Activated CD8-positive, alpha-beta memory T cell treated with anti-CD3 and anti-CD28 coated beads for 36 hours (primary cell): ENCODE results near the gene NFKB2. TPM values are rescaled to one million over a fixed set of nuclear protein-coding genes. Genes with fewer than 3 reads are reported as not detected.

Source experiments
- CTCF ChIA-PET: fragments of 350-600 bp; sonication (Branson Sonifier 250); formaldehyde crosslinking; loops from one replicate; lab custom pipeline; 2021; ENCODE audit warnings: antibody characterized with exemption; lab: Charles Lee
- POLR2A ChIA-PET: fragments of 350-600 bp; sonication (Branson Sonifier 250); formaldehyde crosslinking; loops from one replicate; lab custom pipeline; 2021; ENCODE audit warnings: antibody characterized with exemption; lab: Charles Lee
- total RNA-seq, 2 experiments: library from RNA; stranded (reverse); gene quantifications; one replicate each; pipeline ENCODE4 v1.2.3, GENCODE V29; 2021

Gene NFKB2
- total RNA-seq = 100 to 1,000 TPM; 272 to 279 TPM

GRCh38 chr10:102395400-102396316, at the start of gene NFKB2:
NFKB2 (plus strand) TSS chr10:102395705; CDS start chr10:102395960, 255 bp downstream.
- POLR2A ChIA-PET = interaction anchor here (0.6 to 2.9 kb wide), 12 partner anchors 10 to 251 kb away, joined by 3 to 23 read pairs (median 6); partner anchors contain the start of genes C10orf95 and FBXL15
- CTCF ChIA-PET = interaction anchor here (0.9 to 8.4 kb wide), 11 partner anchors 9 to 226 kb away, joined by 3 to 52 read pairs (median 6); partner anchors contain the start of genes C10orf95, CUEDC2 and FBXL15

- POLR2A ChIA-PET = no interaction called here
- CTCF ChIA-PET = interaction anchor here (1.0 to 15.4 kb wide), 2 partner anchors 79 to 113 kb away, joined by 4 to 272 read pairs; no protein-coding TSS in a partner anchor
Observed at GRCh38 chr10:102347236-102347828, 48.2 kb upstream of the NFKB2 start.

- POLR2A ChIA-PET = interaction anchor here (0.5 to 0.9 kb wide), 2 partner anchors 9 to 120 kb away, joined by 3 read pairs; no protein-coding TSS in a partner anchor
- CTCF ChIA-PET = interaction anchor here (0.5 to 15.4 kb wide), 22 partner anchors 8 to 237 kb away, joined by 3 to 272 read pairs (median 4); partner anchors contain the start of genes ELOVL3 and PITX3
Observed at GRCh38 chr10:102352066-102352715, 43.3 kb upstream of the NFKB2 start.

- POLR2A ChIA-PET = no interaction called here
- CTCF ChIA-PET = interaction anchor here (0.5 to 15.4 kb wide), 5 partner anchors 42 to 630 kb away, joined by 3 to 272 read pairs (median 4); partner anchors contain the start of gene GBF1
Observed at GRCh38 chr10:102354451-102354850, 41.1 kb upstream of the NFKB2 start.

DNA sequence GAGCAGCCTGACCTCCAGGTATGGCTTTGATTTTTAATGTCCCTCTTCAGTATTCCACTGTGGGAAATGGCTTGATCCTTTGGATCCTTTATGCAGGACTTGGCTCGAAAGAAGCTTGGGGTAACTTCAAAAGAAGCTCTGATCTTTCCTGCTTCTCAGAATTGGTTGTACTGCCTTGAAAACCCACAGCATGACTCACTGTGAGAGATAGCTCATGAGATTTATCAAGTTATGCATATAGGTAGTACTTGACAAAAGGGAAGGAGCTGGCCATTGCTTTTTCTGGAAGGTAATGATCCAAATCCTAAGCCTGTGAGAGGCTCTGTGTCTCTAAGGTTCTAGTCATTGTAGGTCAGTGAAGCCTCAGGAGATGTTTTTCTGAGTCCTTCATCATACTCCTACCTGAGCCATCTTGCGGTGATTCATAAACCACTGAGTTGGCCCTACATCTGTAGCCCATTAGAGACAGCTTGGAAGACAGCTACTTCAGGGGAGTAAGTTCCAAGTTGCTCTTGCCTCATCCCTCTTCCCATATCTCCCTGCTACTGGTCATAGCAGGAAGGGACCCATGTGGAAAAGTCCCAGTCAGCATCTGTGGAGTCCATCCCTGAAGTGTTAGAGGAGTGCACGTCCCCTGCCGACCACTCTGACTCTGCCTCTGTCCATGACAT, 36.7 kb upstream of the NFKB2 start:
- ChIA-PET POLR2A (interaction anchor here (1.3 kb wide), 1 partner anchor 128 kb away, joined by 4 read pairs; no protein-coding TSS in a partner anchor), CTCF (interaction anchor here (0.8 to 15.4 kb wide), 7 partner anchors 9 to 135 kb away, joined by 3 to 272 read pairs (median 3); no protein-coding TSS in a partner anchor)

DNA sequence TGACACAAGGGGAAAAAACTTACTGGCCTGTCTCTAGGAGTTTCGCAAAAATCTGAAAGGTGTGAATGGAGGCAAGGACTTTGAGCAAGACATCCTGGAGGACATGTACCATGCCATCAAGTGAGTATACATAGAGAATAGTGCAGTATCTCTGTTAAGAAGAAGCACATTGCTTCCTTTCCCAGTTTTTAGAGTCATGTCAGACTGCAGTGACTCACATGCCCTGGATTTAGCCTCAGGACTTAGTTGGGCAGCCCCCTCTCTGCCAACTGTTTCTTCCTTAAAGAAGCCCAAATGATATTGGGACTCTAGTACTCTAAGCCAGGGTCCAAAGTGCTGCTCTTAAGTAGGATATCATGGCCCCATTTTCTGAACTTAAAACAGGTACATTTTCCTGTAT, 28.1 kb upstream of the NFKB2 start:
- ChIA-PET CTCF (interaction anchor here (1.3 to 2.2 kb wide), 2 partner anchors 16 to 137 kb away, joined by 3 to 7 read pairs; no protein-coding TSS in a partner anchor), POLR2A (no interaction called here)

GRCh38 chr10:102368077-102368476, 27.4 kb upstream of the NFKB2 start:
- CTCF ChIA-PET = interaction anchor here (0.8 to 2.2 kb wide), 4 partner anchors 31 to 220 kb away, joined by 3 to 7 read pairs (median 4); no protein-coding TSS in a partner anchor
- POLR2A ChIA-PET = no interaction called here

DNA sequence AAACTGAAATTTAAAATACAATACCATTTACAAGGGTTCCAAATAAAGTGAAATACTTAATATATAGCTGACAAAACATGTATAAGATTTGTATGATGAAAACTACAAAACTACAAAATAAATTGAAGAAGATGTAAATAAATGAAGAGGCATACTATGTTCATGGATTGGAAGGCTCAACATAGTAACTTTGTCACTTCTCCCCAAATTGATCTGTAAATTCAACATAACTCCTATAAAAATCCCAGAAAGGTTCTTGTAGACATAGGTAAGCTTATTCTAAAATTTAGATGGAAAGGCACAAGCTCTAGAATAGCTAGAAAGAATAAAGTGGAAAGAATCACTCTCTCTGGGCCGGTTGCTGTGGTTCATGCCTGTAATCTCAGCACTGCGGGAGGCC, 24.2 kb upstream of the NFKB2 start:
- ChIA-PET POLR2A (interaction anchor here (0.6 to 0.7 kb wide), 2 partner anchors 28 to 33 kb away, joined by 3 to 9 read pairs; no protein-coding TSS in a partner anchor), CTCF (interaction anchor here (0.6 kb wide), 1 partner anchor 217 kb away, joined by 3 read pairs; no protein-coding TSS in a partner anchor)

- ChIA-PET CTCF (no interaction called here), POLR2A (no interaction called here)
Observed at GRCh38 chr10:102375250-102375649, 20.3 kb upstream of the NFKB2 start.

- ChIA-PET CTCF (interaction anchor here (1.4 kb wide), 1 partner anchor 24 kb away, joined by 3 read pairs; no protein-coding TSS in a partner anchor), POLR2A (no interaction called here)
Observed at GRCh38 chr10:102375867-102376266, 19.6 kb upstream of the NFKB2 start.

DNA sequence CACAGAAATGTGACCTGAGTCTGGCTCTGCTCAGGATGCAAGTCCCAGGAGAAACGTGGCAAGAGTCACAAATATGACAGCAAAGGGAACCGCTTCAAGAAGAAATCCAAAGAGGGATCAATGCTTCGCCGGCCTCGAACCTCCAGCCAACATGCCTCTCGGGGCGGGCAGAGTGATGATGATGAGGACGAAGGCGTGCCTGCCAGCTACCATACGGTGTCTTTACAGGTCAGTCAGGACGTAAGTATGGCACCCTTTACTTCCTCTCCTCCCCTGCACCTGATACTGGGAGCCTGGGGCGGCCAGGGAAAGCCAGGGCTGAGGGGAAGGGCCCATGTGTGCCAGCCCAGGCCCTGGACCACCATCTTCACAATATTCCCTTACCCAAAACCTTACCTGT, 18.6 kb upstream of the NFKB2 start:
- ChIA-PET POLR2A (no interaction called here), CTCF (interaction anchor here (1.4 kb wide), 1 partner anchor 23 kb away, joined by 3 read pairs; no protein-coding TSS in a partner anchor)

GRCh38 chr10:102379383-102379782, 16.1 kb upstream of the NFKB2 start:
- CTCF ChIA-PET = no interaction called here
- POLR2A ChIA-PET = no interaction called here

DNA sequence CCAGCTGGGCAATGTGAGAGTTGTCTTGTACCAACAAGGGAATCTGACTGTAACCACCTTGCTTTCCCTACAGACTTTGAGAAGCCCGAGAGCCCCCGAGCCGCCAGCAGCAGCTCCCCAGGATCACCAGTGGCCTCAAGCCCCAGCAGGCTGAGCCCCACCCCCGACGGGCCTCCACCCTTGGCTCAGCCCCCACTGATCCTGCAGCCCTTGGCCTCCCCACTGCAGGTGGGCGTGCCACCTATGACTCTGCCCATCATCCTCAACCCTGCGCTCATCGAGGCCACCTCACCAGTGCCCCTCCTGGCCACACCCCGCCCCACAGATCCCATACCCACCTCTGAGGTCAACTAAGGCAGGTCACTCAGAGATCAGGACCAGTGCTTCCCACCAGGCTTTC, 13.5 kb upstream of the NFKB2 start:
- ChIA-PET CTCF (interaction anchor here (0.8 kb wide), 1 partner anchor 11 kb away, joined by 3 read pairs; no protein-coding TSS in a partner anchor), POLR2A (no interaction called here)

DNA sequence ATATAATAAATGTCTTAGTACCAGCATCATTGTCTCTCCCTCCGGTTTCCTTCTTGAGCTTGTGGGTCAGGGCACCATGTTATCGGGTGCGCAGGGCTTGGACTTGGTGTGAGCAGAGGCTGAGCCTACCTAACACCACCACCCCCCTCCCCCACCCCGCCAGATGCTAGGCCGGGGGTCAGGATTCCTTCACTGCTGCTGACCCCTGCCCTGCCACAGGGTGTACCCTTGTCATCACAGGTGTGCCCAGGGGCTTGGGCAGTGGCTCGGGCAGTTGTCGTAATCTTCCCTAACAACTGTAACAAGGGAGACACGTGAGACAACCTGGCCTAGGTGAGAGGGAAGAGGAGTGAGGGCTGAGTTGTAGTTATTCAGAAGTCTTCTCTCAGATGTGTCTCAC, 12.6 kb upstream of the NFKB2 start:
- ChIA-PET POLR2A (no interaction called here), CTCF (no interaction called here)

- ChIA-PET POLR2A (interaction anchor here (1.2 kb wide), 1 partner anchor 10 kb away, joined by 4 read pairs; no protein-coding TSS in a partner anchor), CTCF (interaction anchor here (1.1 to 1.6 kb wide), 3 partner anchors 10 to 95 kb away, joined by 5 to 7 read pairs (median 6); no protein-coding TSS in a partner anchor)
Observed at GRCh38 chr10:102384053-102384452, 11.5 kb upstream of the NFKB2 start.

DNA sequence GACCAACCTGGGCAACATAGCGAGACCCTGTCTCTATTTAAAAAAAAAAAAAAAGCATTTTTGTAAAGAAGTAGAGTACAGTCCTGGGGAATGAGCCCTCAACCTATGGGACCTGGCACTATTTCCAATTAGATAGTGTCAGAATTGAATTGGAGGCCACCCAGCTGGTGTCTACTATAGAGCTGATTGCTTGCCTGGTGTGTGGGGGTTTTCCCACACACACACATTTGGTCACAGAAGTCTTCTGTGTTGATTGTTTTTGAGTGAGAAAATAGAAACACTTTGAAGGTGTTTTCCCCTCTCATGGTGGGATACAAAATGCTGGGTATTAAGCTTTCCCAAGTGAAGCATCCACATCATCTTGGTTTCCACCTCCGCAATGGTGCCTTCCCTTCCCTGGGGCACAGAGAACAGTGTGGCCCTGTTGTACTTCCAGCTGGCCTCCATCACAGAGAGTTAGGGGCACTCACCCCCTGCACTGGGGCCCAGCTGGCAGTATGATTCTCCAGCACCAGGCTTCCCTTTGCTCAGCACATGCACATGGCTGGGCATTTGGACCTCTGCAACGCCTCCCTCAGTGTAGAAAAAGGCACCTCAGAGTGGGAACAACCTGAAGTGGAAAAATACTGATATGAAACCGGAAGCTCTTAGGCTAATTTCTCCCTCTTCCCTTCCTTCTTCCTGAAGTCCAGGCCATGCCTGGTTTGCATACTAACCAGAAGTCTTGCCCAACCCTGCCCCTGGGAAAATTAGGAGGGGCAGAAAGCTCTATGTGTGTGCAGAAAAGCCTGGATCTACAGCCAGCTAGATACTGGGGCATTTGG, 10.7 kb upstream of the NFKB2 start:
- ChIA-PET POLR2A (interaction anchor here (1.2 kb wide), 1 partner anchor 9 kb away, joined by 4 read pairs; no protein-coding TSS in a partner anchor), CTCF (interaction anchor here (1.1 to 1.6 kb wide), 4 partner anchors 9 to 199 kb away, joined by 3 to 7 read pairs (median 6); no protein-coding TSS in a partner anchor)

DNA sequence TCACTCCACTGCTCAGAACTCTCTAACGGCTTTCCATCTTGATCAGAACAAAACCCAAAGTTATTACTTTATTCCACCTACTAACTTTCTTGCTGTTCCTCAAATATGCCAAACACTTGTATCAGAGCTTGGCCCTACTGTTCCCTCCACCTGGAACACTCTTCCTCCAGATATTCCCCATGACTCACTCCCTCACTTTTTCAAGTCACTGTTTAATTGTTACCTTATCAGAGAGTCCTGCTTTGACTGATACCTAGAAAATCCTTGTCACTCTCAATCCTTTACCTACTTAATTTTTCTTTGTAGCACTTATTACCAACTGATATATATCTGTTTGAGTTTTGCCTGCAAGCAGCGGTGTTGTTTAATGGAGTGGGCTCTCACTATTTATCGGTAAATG, 5.6 kb upstream of the NFKB2 start:
- CTCF ChIA-PET = interaction anchor here (0.6 to 1.5 kb wide), 3 partner anchors 160 to 1907 kb away, joined by 3 to 7 read pairs (median 4); no protein-coding TSS in a partner anchor
- POLR2A ChIA-PET = no interaction called here
